Osteoblast (primary cell): Measurements from ENCODE around the gene ILF3. TPM values are rescaled to one million over a fixed set of nuclear protein-coding genes. Genes with fewer than 3 reads are reported as not detected.
"Not testable (repeated sequence)": the region's sequence is repeated elsewhere in the genome, so short reads cannot be mapped to it uniquely, and the experiment has no call there.

Experiments
- DNase-seq: peaks from one replicate; pipeline ENCODE4 v3.0.0; 2011; ENCODE audit warnings: low spot score, mixed read lengths; ENCODE audit not compliant: insufficient read length; ENCODE audit errors: missing footprints
- H2AFZ ChIP-seq: 2 replicates; pipeline ENCODE4 v1.6.0; 2011; ENCODE audit warnings: mild to moderate bottlenecking, low read length
- H3K27ac ChIP-seq: 2 replicates; pipeline ENCODE4 v1.5.1; 2011; ENCODE audit warnings: mild to moderate bottlenecking, low read depth, low read length, moderate library complexity
- H3K27me3 ChIP-seq: 2 replicates; pipeline ENCODE4 v1.6.0; 2012; ENCODE audit warnings: mild to moderate bottlenecking, control low read depth, inconsistent platforms, low read length, moderate library complexity; ENCODE audit not compliant: insufficient read depth
- H3K36me3 ChIP-seq: 2 replicates; pipeline ENCODE4 v1.5.1; 2011; ENCODE audit warnings: mild to moderate bottlenecking, low read length, control low read depth, moderate library complexity; ENCODE audit not compliant: insufficient read depth
- H3K4me1 ChIP-seq: 2 replicates; pipeline ENCODE4 v1.5.1; 2011; ENCODE audit warnings: mild to moderate bottlenecking, low read length, control low read depth, moderate library complexity; ENCODE audit not compliant: insufficient read depth
- H3K4me2 ChIP-seq: 2 replicates; pipeline ENCODE4 v1.6.0; 2011; ENCODE audit warnings: mild to moderate bottlenecking, low read length; ENCODE audit not compliant: insufficient read depth
- H3K4me3 ChIP-seq: fragments of 200-600 bp; sonication (generic); 3 replicates; pipeline ENCODE4 v1.5.1; 2012; ENCODE audit warnings: mild to moderate bottlenecking, low read length, inconsistent platforms; ENCODE audit not compliant: insufficient read depth
- H3K79me2 ChIP-seq: 2 replicates; pipeline ENCODE4 v1.6.0; 2012; ENCODE audit warnings: mild to moderate bottlenecking, low read length, control low read depth, inconsistent platforms; ENCODE audit not compliant: insufficient read depth
- H3K9me3 ChIP-seq: 2 replicates; pipeline ENCODE4 v1.5.1; 2011; ENCODE audit warnings: low read depth, low read length, control low read depth
- H4K20me1 ChIP-seq: 2 replicates; pipeline ENCODE4 v1.6.0; 2012; ENCODE audit warnings: mild to moderate bottlenecking, low read length, control low read depth; ENCODE audit not compliant: insufficient read depth
- total RNA-seq: library from RNA; depleted of rRNA; stranded (reverse); fragments of >200 nt; gene quantifications from 2 replicates; pipeline ENCODE4 v1.2.3, GENCODE V29; 2012
- TF ChIP-seq, protein P1 (sequence below): IDR thresholded peaks from 2 replicates; pipeline ENCODE4 v1.5.1; 2011; ENCODE audit warnings: mild to moderate bottlenecking, low read depth, low read length, moderate library complexity; ENCODE audit errors: extremely low read depth

ILF3 gene
- total RNA-seq, 1 donor: 107 TPM

DNA sequence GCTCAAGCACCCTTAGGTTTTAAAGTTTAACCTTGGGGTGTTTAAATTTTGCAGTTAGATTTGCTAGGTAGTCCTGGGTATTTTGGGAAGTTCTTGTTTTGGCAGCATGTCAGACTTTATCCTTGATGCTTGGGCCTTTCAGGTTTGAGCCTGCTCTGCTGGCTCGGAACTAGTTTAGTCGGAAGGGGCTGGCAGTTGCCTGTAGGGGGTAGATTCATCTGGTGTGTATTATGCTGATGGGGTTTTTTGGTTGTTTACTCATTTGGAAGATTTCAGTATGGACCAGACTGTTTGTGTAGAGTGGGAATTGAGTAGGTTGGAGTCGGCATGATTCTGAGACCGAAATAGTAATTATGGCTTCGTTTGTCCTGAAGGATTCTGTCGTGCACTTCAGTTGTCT lies 15.1 kb downstream of the ILF3 start:
- TF ChIP-seq, protein P1, sequence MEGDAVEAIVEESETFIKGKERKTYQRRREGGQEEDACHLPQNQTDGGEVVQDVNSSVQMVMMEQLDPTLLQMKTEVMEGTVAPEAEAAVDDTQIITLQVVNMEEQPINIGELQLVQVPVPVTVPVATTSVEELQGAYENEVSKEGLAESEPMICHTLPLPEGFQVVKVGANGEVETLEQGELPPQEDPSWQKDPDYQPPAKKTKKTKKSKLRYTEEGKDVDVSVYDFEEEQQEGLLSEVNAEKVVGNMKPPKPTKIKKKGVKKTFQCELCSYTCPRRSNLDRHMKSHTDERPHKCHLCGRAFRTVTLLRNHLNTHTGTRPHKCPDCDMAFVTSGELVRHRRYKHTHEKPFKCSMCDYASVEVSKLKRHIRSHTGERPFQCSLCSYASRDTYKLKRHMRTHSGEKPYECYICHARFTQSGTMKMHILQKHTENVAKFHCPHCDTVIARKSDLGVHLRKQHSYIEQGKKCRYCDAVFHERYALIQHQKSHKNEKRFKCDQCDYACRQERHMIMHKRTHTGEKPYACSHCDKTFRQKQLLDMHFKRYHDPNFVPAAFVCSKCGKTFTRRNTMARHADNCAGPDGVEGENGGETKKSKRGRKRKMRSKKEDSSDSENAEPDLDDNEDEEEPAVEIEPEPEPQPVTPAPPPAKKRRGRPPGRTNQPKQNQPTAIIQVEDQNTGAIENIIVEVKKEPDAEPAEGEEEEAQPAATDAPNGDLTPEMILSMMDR: no peak
- DNase-seq: no peak
- H3K4me3 ChIP-seq: no peak overlapping the region
- peak overlapping the region; percentile 33 for H3K27ac ChIP-seq
- no peaks in the 10 kb centered on the region for H3K9me3 ChIP-seq
- H3K4me1 ChIP-seq: peaks cover 7% of the 10 kb centered on the region
- H3K4me2 ChIP-seq: no peak overlapping the region
- peaks cover 45% of the 10 kb centered on the region for H3K36me3 ChIP-seq
- H4K20me1 ChIP-seq: peaks cover 83% of the 10 kb centered on the region
- H3K27me3 ChIP-seq: no peaks in the 10 kb centered on the region
- H2AFZ ChIP-seq: no peak overlapping the region
- peaks cover 99% of the 10 kb centered on the region for H3K79me2 ChIP-seq

DNA sequence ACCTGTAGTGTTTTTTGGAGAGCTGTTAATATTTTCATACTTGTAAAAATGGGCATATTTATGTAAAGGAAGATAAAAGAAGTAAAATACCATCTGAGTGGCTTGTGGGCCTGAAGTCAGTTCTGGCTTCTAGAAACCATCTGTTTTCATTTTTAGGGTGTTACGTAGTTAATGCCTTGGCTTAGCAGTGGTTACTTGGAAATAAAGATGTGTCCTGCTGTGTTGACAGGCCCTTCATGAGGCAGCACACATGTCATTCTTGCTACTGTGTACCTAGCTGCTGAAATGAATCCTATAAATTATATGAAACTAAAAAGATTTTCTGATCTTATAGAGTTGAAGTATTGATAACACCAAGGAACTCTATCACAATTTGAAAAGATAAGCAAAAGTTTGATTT lies 16.0 kb downstream of the ILF3 start:
- Histone ChIP-seq H3K9me3 (no peaks in the 10 kb centered on the region), H3K4me3 (no peak overlapping the region), H3K27ac (no peak overlapping the region), H3K27me3 (no peaks in the 10 kb centered on the region), H4K20me1 (peaks cover 73% of the 10 kb centered on the region), H3K36me3 (peaks cover 45% of the 10 kb centered on the region), H2AFZ (no peak overlapping the region), H3K4me2 (no peak overlapping the region), H3K79me2 (peaks cover 98% of the 10 kb centered on the region), H3K4me1 (peaks cover 7% of the 10 kb centered on the region)
- DNase-seq: no peak
- TF ChIP-seq, protein P1: no peak

DNA sequence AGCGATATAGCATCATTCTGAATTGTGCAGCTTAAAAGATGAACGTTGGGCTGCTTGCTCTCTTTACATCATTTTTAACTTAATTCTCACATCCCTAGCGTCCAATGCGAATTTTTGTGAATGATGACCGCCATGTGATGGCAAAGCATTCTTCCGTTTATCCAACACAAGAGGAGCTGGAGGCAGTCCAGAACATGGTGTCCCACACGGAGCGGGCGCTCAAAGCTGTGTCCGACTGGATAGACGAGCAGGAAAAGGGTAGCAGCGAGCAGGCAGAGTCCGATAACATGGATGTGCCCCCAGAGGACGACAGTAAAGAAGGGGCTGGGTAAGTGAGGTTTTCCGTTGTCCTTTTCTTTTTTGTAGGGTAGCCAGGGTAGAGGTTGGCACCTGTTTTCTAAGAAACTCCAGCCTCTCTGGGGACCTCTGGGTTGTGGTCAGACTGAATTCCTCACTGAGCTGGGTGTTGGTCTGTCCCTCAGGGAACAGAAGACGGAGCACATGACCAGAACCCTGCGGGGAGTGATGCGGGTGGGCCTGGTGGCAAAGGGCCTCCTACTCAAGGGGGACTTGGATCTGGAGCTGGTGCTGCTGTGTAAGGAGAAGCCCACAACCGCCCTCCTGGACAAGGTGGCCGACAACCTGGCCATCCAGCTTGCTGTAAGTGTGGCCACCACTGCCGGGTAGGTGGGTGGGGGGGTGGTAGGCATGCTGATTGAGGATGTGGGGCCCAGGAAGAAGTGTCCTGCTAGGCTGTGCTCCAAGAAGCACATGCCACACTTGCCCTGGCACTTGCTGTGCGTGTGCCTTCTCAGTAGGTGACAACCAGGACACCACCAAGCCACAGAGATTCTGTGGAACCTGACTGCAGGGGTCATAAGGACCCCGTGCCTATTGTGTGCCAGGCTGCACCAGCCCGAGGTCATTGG lies 17.0 kb downstream of the ILF3 start:
- Histone ChIP-seq H3K4me1 (peaks cover 7% of the 10 kb centered on the region), H2AFZ (no peak overlapping the region), H3K4me3 (no peak overlapping the region), H3K4me2 (no peak overlapping the region), H4K20me1 (peaks cover 69% of the 10 kb centered on the region), H3K27me3 (no peaks in the 10 kb centered on the region), H3K36me3 (peaks cover 48% of the 10 kb centered on the region), H3K9me3 (no peaks in the 10 kb centered on the region), H3K27ac (peak overlapping the region; percentile 17), H3K79me2 (peaks cover 97% of the 10 kb centered on the region)
- TF ChIP-seq, protein P1: no peak
- DNase-seq: no peak

DNA sequence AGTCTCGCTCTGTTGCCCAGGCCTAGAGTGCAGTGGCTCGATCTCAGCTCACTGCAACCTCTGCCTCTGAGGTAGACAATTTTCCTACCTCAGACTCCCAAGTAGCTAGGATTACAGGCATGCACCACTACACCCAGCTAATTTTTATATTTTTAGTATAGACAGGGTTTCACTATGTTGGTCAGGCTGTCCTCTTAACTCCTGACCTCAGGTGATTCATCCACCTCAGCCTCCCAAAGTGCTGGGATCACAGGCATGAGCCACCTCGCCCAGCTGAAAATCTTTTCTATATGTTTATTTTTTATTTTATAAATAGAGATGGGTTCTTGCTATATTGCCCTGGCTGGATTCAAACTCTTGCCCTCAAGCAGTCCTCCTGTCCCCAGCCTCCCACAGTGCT lies 17.8 kb downstream of the ILF3 start:
- H4K20me1 ChIP-seq: peaks cover 61% of the 10 kb centered on the region
- peaks cover 48% of the 10 kb centered on the region for H3K36me3 ChIP-seq

DNA sequence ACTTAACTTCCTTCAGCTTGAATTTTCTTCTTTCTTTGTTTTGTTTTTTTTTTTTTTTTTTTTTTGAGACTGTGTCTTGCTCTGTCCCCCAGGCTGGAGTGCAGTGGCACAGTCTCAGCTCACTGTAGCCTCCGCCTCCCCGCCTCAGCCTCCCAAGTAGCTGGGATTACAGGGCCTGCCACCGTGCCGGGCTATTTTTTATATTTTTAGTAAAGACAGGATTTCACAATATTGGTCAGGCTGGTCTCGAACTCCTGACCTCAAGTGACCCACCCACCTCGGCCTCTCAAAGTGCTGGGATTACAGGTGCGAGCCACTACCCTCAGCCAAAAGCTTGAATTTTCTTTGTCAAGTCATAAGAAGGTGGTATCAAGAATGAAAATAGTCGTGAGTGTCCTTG lies 21.1 kb downstream of the ILF3 start:
- peaks cover 53% of the 10 kb centered on the region for H4K20me1 ChIP-seq
- H3K9me3 ChIP-seq, H3K4me1 ChIP-seq, H3K4me2 ChIP-seq, DNase-seq, H3K27me3 ChIP-seq, H2AFZ ChIP-seq, H3K27ac ChIP-seq, H3K4me3 ChIP-seq: not testable (repeated sequence)
- peaks cover 74% of the 10 kb centered on the region for H3K36me3 ChIP-seq
- peaks cover 91% of the 10 kb centered on the region for H3K79me2 ChIP-seq

More for the DNA sequence above, 17.8 kb downstream of the ILF3 start:
- DNase-seq, H3K4me3 ChIP-seq, H3K9me3 ChIP-seq, H3K4me2 ChIP-seq, H3K4me1 ChIP-seq, H3K27me3 ChIP-seq, H2AFZ ChIP-seq: not testable (repeated sequence)
- Histone ChIP-seq H3K79me2 (peaks cover 92% of the 10 kb centered on the region), H3K27ac (peak overlapping the region; percentile 17)
